Astrocyte (in vitro differentiated cells and primary cell): ENCODE measurements around the gene DPCD.

ENCODE experiments used
- CTCF ChIP-seq: IDR thresholded peaks from 2 replicates; pipeline ENCODE4 v1.5.1; 2011; ENCODE audit warnings: low read depth, mild to moderate bottlenecking, inconsistent platforms, low read length, moderate library complexity; ENCODE audit not compliant: insufficient read depth
- EZH2 ChIP-seq: IDR thresholded peaks from 2 replicates; pipeline ENCODE4 v1.6.1; 2012; ENCODE audit warnings: mild to moderate bottlenecking, low read length, inconsistent platforms; ENCODE audit not compliant: insufficient read depth

- no peak for TF ChIP-seq CTCF
- no peak for TF ChIP-seq EZH2
These were observed 21.4 kb downstream of the DPCD start for GRCh38 chr10:101609481-101609880.
